Gastrocnemius medialis (tissue), 4 donors: ENCODE data around the gene FASTK.

Experiments used
- CTCF ChIP-seq, 5 experiments: fragments of 450-650 bp in 3 of 5; fragments of 200-600 bp in 2 of 5; sonication (generic) in 2 of 5; IDR thresholded peaks in 4 of 5; conservative IDR thresholded peaks in 1 of 5; 1 replicate in 4 of 5; 2 replicates in 1 of 5; pipeline ENCODE4 v1.5.1; 2016 to 2019; ENCODE audit warnings: antibody characterized with exemption in 5 of 5, mild to moderate bottlenecking in 3 of 5, moderate library complexity in 3 of 5
- POLR2A ChIP-seq, 2 donors: fragments of 450-650 bp; IDR thresholded peaks; one replicate each; pipeline ENCODE4 v1.6.1; 2017; ENCODE audit warnings: antibody characterized with exemption in 2 of 2, mild to moderate bottlenecking in 2 of 2, moderate library complexity in 2 of 2

DNA sequence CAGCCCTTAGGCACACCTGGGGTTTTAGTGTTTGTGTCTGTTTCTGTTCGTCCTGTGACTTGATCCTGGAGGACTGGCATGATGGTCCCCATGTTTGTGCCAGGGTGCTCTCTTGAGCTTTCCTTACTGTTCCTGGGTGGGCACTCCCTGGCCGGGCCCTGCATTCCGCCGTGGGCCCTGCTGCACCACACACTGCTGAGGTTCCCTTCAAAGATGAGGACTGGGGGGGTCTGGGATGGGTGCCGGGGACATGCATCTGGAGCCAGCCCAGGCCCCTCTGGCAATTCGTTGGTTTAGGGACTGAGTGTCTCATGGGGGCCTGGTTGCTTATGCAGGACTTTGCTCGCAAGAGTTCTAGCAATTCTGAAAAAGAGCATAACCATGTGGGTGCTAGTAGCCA lies 10.4 kb upstream of the FASTK start:
- TF ChIP-seq CTCF (IDR thresholded peaks at IDR 0.05 in 4 of 5, conservative IDR thresholded peaks at IDR 0.05 in 1 of 5) = no peak
- no peak for TF ChIP-seq POLR2A (IDR thresholded peaks at IDR 0.05)
